Hematopoietic multipotent progenitor cell (in vitro differentiated cells): ENCODE data around the gene PTPRD. TPM values are rescaled to one million over a fixed set of nuclear protein-coding genes. Genes with fewer than 3 reads are reported as not detected.
"Not testable (repeated sequence)": the region's sequence is repeated elsewhere in the genome, so short reads cannot be mapped to it uniquely, and the experiment has no call there.

Experiments
- DNase-seq, 3 donors: peaks; one replicate each; pipeline ENCODE4 v3.0.0-alpha.2; 2011 to 2015; ENCODE audit warnings: low read depth in 2 of 3, low spot score in 2 of 3
- total RNA-seq: library from RNA; depleted of rRNA; stranded (reverse); fragments of >200 nt; gene quantifications from one replicate; pipeline ENCODE4 v1.2.3, GENCODE V29; 2012

Gene PTPRD
- total RNA-seq, 1 donor = 16.2 TPM

DNA sequence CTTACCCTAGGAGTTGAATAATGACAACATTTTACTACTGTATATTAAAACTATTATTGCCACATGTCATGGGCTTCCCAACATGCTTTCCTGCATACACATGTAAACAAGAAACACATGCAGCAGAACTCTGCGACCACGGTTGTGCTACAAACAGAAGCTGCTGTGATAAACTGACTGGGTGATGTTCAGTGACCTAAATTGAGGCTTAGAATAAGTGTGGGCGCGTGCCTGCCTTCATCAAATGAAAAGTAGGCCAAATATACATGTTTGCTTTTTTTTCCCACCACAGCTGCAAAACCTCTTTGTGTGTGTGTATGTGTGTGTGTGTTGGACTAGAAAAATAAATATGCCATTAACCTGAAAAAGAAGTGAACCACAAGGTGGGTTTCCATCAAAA, 1202.1 kb downstream of the PTPRD start:
- no peak for DNase-seq

DNA sequence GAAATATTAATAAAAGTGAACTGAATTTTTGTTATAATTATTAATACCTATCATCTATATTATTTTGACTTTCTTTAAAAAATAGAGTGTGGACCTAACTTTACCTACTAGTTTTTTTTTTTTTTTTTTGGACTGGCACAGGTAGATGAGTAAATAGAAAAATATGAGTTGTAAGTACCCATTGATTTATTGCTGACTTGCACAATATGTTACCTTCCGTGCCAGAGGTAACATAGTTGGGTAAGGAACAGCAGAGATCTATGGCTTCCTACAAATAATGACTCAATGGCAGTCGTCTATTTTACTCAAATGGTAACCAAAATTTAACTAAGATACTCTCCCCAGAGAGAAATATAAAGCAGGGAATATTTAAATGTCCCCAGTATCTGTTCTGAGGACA, 1212.8 kb downstream of the PTPRD start:
- DNase-seq = no peak

- DNase-seq = no peak
Measured at GRCh38 chr9:9396518-9396917, 1216.3 kb downstream of the PTPRD start.

DNA sequence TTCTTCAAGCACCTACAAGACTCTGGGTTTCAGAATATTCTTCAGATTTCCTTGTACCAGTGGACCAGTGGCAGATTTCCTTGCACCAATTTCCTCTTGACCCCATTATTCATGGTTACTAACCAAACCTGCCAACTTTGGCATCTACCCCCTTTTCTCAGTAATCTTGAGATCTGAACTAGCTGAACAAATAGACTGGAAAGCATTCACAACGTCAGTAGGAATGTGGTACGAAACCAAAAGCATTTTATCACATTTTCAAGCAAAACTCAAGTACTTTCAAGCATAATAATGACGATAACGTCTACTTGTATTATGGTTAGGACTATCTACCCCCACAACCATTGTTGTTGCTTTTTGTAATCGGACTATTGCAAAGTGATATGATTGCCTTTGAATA, 1217.3 kb downstream of the PTPRD start:
- no peak for DNase-seq

DNA sequence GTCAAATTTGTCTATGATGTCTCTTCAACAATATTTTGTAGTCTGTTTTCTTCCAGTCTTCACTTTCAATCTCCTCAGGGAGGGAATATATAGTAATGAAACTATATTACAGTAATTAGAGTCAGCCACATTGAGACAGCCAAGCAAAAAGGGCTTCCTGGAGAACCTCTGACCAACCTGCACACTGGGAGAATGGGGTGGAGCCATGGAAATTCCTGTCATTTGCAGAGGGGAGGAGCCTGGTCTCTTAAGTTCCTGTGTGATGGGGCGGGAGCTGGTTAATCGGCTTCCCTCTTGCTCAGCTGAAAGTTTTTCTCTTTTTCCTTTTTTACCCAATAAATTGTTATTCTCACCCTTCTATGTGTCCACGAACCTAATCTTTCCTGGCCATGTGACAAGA, 1220.0 kb downstream of the PTPRD start:
- no peak for DNase-seq

- DNase-seq = no peak
Measured at GRCh38 chr9:9389904-9390303, 1222.9 kb downstream of the PTPRD start.

- no peak for DNase-seq
Measured at GRCh38 chr9:9387511-9388115, 1225.2 kb downstream of the PTPRD start.

DNA sequence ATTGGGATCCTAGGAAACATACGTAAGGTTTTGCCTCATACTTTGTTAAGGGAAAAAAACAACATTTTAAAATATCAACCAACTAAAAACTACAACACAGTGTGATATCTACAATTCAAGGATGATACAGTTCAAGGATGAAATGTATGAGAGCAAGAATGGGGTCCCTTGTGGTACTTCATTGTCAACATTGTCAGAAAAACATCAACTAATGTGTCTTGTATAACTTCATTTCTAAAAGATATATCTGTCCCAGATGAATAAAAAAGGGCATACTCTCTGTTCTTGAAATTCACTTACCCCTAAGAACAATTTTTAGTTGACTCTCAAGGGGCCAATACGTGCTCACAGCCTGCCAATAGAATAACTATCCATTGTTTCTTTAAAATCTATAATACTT, 1250.5 kb downstream of the PTPRD start:
- DNase-seq = no peak

DNA sequence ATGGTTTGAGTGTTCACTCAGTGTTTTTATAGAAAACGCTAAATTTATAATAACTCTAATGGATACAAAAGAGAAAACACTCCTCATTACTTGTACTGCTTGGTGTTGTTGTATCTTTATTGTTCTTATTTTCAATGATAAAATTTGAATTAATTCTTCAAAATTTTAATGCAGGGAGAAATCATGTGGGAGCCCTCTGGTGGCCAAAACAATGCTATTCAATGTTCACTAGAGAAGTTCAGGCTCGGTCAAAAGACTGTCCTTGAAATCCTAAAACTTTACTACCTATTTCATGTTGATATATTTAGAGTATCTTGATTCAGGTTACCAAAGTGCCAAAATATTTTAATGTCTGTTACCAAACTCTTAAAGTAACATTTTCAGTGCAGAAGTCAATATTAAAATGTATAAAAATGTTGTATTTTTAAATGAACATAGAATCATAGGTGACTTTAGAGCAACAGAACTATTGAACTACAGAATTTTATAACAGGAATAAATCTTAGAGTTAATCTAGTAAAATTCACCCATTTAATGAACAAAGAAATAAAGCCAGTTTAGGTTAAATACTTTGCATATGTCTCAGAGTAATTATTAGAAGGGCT, 1259.8 kb downstream of the PTPRD start:
- peak in 1 of 3 donors; percentile 7 for DNase-seq

DNA sequence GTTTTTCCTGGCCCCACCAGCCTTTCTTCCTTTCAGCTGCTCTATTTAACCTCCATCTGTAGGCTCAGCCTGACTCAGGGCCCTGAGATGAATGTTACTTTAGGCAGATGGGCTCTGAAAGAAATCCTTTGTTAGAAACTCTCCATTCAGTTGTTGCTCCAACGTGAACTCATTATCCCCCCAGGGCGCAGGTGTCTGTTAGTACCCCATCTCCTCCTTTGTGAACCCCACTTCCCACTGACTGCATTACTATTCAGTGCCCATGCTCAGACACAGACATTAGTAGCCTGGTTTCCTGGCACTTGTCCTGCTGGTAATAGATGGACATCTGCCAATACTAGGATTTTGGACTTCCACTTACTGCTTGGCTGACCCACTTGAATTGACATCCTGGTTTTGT, 1271.6 kb downstream of the PTPRD start:
- no peak for DNase-seq

DNA sequence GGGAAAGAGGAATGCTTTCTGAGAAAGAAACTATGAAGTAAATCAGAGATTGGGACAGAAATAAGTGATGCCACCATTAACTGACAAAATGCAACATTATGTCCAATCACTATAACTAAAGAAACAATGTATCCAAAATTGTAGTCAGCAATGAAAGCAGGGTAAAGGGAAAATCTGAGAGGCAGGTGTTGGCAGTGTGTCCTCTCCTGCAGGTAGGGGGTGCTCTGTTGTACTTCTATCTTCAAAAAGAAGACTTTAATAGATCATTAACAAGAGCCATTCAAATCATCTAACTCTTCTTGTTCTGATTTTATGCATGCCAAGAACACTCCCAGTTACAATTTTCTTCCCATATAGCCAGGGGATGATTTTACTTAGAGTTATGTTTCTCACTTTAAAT, 1275.7 kb downstream of the PTPRD start:
- no peak for DNase-seq

DNA sequence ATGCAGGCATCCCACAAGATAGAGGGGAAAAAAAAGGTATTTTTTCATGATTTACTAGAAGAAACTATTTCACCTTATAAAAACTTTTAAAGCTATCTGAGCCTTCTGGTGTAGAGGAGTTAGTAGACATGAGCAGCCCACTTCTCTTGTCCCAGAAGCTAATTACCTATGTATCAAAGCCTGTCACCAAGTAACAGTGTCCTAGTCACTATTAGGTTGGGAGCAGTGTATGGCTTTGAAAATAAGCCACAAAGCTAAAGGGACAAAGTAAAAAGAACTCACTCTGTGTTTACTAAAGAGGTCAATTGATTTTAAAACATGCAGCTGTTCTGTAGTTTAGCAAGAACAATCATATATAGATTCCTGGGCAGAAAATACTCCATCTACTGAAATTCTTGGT, 1286.1 kb downstream of the PTPRD start:
- DNase-seq = no peak

GRCh38 chr9:9319007-9319406, 1293.8 kb downstream of the PTPRD start:
- no peak for DNase-seq

DNA sequence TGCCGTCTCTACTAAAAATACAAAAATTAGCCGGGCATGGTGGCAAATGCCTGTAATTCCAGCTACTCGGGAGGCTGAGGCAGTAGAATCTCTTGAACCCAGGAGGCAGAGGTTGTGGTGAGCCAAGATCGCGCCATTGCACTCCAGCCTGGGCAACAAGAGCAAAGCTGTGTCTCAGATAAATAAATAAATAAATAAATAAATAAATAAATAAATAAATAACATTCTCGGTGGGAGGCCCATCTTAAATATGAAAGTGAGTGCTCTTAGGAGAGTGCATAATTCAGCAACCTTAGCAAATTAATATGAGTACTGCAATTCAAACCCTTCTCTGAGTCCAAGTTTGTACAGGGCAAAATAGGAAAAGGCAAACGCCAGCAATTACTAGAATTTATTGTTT, 1302.1 kb downstream of the PTPRD start:
- not testable (repeated sequence) for DNase-seq

DNA sequence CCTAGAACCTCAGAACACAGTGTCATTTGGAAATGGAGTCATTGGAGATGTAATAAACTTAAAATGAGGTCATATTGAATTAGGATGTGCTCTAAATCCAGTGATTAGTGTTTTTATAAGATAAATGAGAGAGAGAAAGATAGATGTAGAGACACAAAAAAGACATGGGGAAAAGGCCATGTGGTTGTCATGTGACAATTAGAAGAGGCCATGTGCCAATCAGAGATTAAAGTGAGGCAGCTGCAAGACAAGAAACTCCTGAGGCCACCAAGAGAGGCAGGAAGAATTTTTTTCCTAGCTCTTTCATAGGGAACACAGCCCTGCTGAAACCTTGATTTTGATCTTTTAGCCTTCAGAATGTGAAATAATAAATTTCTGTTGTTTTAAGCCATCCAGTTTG, 1307.2 kb downstream of the PTPRD start:
- no peak for DNase-seq

DNA sequence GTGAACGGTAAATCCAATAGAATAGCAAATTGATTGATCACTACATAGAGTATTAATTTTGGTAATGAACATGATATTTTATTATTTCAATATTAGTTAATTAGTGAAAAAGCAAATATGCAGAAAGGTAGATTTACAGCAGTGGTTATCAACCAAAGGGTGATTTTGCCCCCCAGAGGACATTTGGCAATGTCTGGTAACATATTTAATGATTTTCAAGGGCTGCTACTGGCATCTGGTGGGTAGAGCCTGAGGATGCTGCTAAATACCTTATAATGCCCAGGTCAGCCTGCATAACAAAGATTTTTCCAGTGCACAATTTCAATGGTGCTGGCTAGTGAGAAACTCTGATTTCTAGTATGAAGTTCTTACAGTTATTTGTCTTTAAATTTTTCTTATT, 1313.7 kb downstream of the PTPRD start:
- no peak for DNase-seq

- DNase-seq = no peak
Measured at GRCh38 chr9:9286001-9286400, 1326.8 kb downstream of the PTPRD start.

DNA sequence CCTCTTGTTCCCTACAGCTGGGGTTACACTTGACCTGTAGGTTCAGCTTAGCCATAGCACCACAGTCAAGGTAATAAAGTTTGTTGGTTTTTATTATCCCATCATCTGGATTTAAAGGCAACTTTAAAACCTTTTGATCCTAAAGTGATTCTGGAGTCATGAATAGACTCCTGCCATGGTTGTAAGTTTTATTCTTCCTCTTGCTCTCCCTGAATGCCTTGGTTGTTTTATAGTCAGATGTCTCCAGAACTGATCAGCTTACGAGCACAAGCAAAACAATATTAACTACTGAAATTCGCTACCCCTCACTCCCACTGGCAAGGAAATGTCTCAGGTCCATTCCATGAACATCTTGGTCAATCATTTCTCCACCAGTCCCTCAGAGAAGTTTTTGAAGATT, 1328.6 kb downstream of the PTPRD start:
- no peak for DNase-seq

DNA sequence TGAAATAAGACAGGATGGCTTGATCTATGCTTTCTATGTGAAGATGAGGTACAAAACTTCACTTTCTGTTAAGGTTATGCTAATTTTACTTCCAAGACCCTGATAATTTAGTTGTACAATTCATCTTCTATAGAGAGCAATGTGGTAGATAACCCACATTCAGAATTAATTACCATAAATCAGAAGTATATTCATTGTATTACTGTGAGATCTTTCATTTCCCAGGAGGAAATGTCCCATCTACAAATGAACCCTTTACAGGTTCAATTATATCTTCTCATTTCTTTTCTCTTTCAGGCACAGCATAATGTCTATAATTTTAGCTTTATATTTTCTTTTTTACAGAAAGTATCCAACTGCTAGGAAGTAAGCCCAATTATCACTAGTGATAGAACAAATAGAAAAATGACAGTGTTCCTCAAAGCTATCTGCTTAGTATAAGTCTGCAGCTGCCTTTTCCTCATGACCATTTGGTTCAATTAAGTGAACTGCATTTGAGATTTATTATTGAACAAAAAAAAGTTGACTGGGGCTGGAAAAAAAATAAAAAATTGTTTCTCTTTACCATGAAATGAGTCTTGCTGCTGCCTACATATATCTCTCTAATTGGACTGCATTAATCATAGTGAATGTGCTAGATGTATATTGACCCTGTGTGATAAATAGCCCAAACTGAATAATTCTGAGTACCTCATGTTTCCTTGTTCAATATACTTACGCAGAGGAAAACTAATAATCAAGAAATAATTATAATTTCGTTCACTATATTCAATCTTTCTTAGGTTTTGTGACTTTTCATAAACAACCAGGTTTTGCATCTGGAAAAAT, 1329.4 kb downstream of the PTPRD start:
- DNase-seq = no peak

- DNase-seq = no peak
Measured at GRCh38 chr9:9275601-9276000, 1337.2 kb downstream of the PTPRD start.

DNA sequence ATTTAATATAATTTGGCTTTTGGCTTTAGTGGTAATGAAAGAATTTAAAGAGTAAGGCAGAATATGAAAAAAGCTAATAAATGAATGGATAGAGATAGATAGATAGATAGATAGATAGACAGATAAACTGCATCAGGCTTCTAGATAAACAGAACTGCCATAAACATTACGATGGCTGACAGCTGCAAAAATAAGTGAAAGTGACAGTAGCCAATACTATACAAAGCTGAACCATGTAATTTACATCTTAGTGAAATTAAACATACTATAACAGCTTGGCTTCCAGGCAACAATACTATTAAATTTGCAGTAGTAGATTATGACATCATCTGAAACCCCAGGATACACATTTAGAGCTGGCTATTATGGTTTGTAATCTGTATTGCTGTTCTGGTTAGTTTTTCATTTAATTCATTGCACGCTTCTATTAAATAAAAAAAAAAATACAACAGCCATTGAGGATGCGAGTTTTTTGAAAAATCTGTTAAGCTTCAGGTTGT, 1354.8 kb downstream of the PTPRD start:
- no peak for DNase-seq

DNA sequence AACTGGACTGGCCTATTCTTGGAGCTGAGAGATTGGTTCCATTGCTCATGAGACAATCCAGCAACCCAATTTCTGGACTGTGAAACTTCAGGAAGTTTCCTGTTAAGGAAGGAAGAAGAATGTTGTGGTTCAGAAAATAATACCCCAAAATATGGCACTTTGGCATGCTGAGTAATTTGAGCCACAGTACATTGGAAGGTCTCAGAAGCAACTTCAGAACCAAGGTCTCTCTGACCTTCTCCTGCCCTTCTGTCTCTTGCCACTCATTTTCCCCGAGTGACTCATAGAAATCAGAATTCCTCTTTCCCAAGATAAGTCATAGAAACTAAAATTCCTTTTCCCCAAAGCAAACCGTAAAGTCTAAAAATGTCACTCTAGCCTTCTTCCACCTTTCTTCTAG, 1366.1 kb downstream of the PTPRD start:
- no peak for DNase-seq
